Stimulated activated CD8-positive, alpha-beta memory T cell treated with anti-CD3 and anti-CD28 coated beads, Interleukin-15, amount 100 ng/mL, for 1 hour (primary cell): ENCODE measurements around the gene STIM1.
A peak's percentile ranks its signal among the peaks of the same experiment; 100 is the strongest.
"Not testable (repeated sequence)": the region's sequence is repeated elsewhere in the genome, so short reads cannot be mapped to it uniquely, and the experiment has no call there.

Experiments used
- DNase-seq: peaks from one replicate; pipeline ENCODE4 v3.0.0-alpha.2; 2020; ENCODE audit warnings: low read depth

Gene STIM1

GRCh38 chr11:3854977-3855807 is at the start of gene STIM1:
TSS of gene STIM1 (plus strand) at chr11:3855664. CDS start at chr11:3856271, 607 bp downstream.
- peak; percentile 97 for DNase-seq

- DNase-seq = peak; percentile 28
These were observed 47.3 kb upstream of the STIM1 start, which contains the start of gene PGAP2 for GRCh38 chr11:3807909-3808860. TSS of gene PGAP2 (plus strand) at chr11:3808560. CDS start at chr11:3811260, 2,700 bp downstream.

- DNase-seq = no peak
These were observed 46.4 kb upstream of the STIM1 start for GRCh38 chr11:3808861-3809623.

- DNase-seq = no peak
These were observed 45.9 kb upstream of the STIM1 start for GRCh38 chr11:3809624-3809928.

GRCh38 chr11:3810446-3810845 is 45.0 kb upstream of the STIM1 start:
- no peak for DNase-seq

- no peak for DNase-seq
These were observed 44.5 kb upstream of the STIM1 start for GRCh38 chr11:3810951-3811350.

- not testable (repeated sequence) for DNase-seq
These were observed 40.6 kb upstream of the STIM1 start for GRCh38 chr11:3814832-3815231.

GRCh38 chr11:3815845-3816244 is 39.6 kb upstream of the STIM1 start:
- DNase-seq = no peak

GRCh38 chr11:3816673-3817072 is 38.8 kb upstream of the STIM1 start:
- no peak for DNase-seq

GRCh38 chr11:3817181-3817800 is 38.2 kb upstream of the STIM1 start:
- no peak for DNase-seq

- no peak for DNase-seq
These were observed 34.5 kb upstream of the STIM1 start for GRCh38 chr11:3820971-3821370.

GRCh38 chr11:3822312-3822711 is 33.2 kb upstream of the STIM1 start:
- DNase-seq = no peak

GRCh38 chr11:3823303-3823702 is 32.2 kb upstream of the STIM1 start:
- DNase-seq = no peak

GRCh38 chr11:3823762-3824506 is 31.5 kb upstream of the STIM1 start:
- no peak for DNase-seq

GRCh38 chr11:3824714-3825472 is 30.6 kb upstream of the STIM1 start:
- peak; percentile 62 for DNase-seq

- DNase-seq = no peak
These were observed 29.9 kb upstream of the STIM1 start for GRCh38 chr11:3825473-3826154.

- no peak for DNase-seq
These were observed 28.7 kb upstream of the STIM1 start for GRCh38 chr11:3826721-3827120.

- no peak for DNase-seq
These were observed 27.9 kb upstream of the STIM1 start for GRCh38 chr11:3827434-3828186.

GRCh38 chr11:3830088-3830487 is 25.4 kb upstream of the STIM1 start:
- no peak for DNase-seq
